GM10266 (cell line): Measurements from ENCODE around the gene TMEM183A.

Source experiments
- DNase-seq: peaks from one replicate; pipeline ENCODE4 v3.0.0; 2012; ENCODE audit errors: extremely low spot score
- CTCF ChIP-seq: IDR thresholded peaks from 2 replicates; pipeline ENCODE4 v1.5.1; 2012; ENCODE audit warnings: mild to moderate bottlenecking, low read depth; ENCODE audit not compliant: control insufficient read depth, insufficient read depth; ENCODE audit errors: missing control alignments

The TMEM183A gene

GRCh38 chr1:203048555-203049051, 41.4 kb downstream of the TMEM183A start:
- no peak for TF ChIP-seq CTCF
- no peak for DNase-seq

- TF ChIP-seq CTCF, result no peak
- DNase-seq, result no peak
These were observed 41.9 kb downstream of the TMEM183A start for GRCh38 chr1:203049077-203049476.

GRCh38 chr1:203049576-203050180, 42.5 kb downstream of the TMEM183A start:
- no peak for DNase-seq
- no peak for TF ChIP-seq CTCF

- TF ChIP-seq CTCF, result no peak
- no peak for DNase-seq
These were observed 43.7 kb downstream of the TMEM183A start for GRCh38 chr1:203050826-203051225.

- TF ChIP-seq CTCF, result no peak
- no peak for DNase-seq
These were observed 44.7 kb downstream of the TMEM183A start for GRCh38 chr1:203051841-203052324.

- no peak for TF ChIP-seq CTCF
- DNase-seq, result no peak
These were observed 45.4 kb downstream of the TMEM183A start for GRCh38 chr1:203052601-203053000.

- DNase-seq, result no peak
- no peak for TF ChIP-seq CTCF
These were observed 47.0 kb downstream of the TMEM183A start for GRCh38 chr1:203054184-203054583.
